Sciatic nerve (tissue), 2 donors: ENCODE measurements around the gene NCL. TPM values are rescaled to one million over a fixed set of nuclear protein-coding genes. Genes with fewer than 3 reads are reported as not detected.
"Not testable (repeated sequence)": the region's sequence is repeated elsewhere in the genome, so short reads cannot be mapped to it uniquely, and the experiment has no call there.

ENCODE experiments used
- ATAC-seq: fragments of 200-7000 bp; cut with Tn5 transposase; one replicate; pipeline ENCODE4 v1.9.1; 2020; ENCODE audit warnings: mild to moderate bottlenecking, moderate library complexity
- DNase-seq: peaks from one replicate; pipeline ENCODE4 v3.0.0-alpha.2; 2020; ENCODE audit warnings: low spot score
- intact Hi-C: fragments of 100-400 bp; cut with DNase I; formaldehyde crosslinking; loops from one replicate; pipeline ENCODE4 v1.14.2; 2022
- total RNA-seq: library from RNA; stranded (reverse); fragmentation: NEBNext Ultra II Directional; extraction: Animal tissue kit (Norgen Biotek cat#: 25700); gene quantifications from one replicate; pipeline ENCODE4 v1.2.1, GENCODE V29; 2021
- donor health status: DM: no; HTN: no; CAD: no.
- donor health status: DM: no; HTN: no; CAD: no.

Gene NCL
- total RNA-seq, 1 donor from 2014 or later: 393 TPM

- DNase-seq (peak; percentile 40), ATAC-seq (no peak)
- intact Hi-C loops: no loop called here
These were observed 11.3 kb downstream of the NCL start for GRCh38 chr2:231452799-231453508.

GRCh38 chr2:231450548-231450989 is 13.7 kb downstream of the NCL start:
- intact Hi-C loops: no loop called here
- DNase-seq (peak; percentile 14), ATAC-seq (no peak)

GRCh38 chr2:231449503-231450054 is 14.7 kb downstream of the NCL start:
- ATAC-seq: no peak
- intact Hi-C loops: no loop called here

GRCh38 chr2:231436957-231437356 is 27.3 kb downstream of the NCL start:
- intact Hi-C loops: no loop called here
- no peak for ATAC-seq
- DNase-seq: peak; percentile 32

More at GRCh38 chr2:231449503-231450054, 14.7 kb downstream of the NCL start:
- DNase-seq: peak; percentile 17

- no peak for ATAC-seq
- intact Hi-C loops: no loop called here
- peak; percentile 13 for DNase-seq
These were observed 30.3 kb downstream of the NCL start for GRCh38 chr2:231433990-231434389.

GRCh38 chr2:231431606-231432005 is 32.7 kb downstream of the NCL start:
- no peak for ATAC-seq
- no peak for DNase-seq
- intact Hi-C loops: no loop called here

- DNase-seq, intact Hi-C loops, ATAC-seq: not testable (repeated sequence)
These were observed 33.8 kb downstream of the NCL start for GRCh38 chr2:231430437-231430836.

GRCh38 chr2:231429901-231430300 is 34.4 kb downstream of the NCL start:
- no peak for ATAC-seq
- DNase-seq: no peak
- intact Hi-C loops: no loop called here

- ATAC-seq (no peak), DNase-seq (no peak)
- intact Hi-C loops: no loop called here
These were observed 35.1 kb downstream of the NCL start for GRCh38 chr2:231429152-231429551.

- ATAC-seq: no peak
- intact Hi-C loops: no loop called here
- no peak for DNase-seq
These were observed 37.2 kb downstream of the NCL start for GRCh38 chr2:231427116-231427515.

GRCh38 chr2:231425811-231426703 is 38.2 kb downstream of the NCL start:
- no peak for ATAC-seq
- intact Hi-C loops: no loop called here
- no peak for DNase-seq

GRCh38 chr2:231425291-231425810 is 38.9 kb downstream of the NCL start:
- DNase-seq (no peak), ATAC-seq (no peak)
- intact Hi-C loops: no loop called here

GRCh38 chr2:231423176-231423575 is 41.1 kb downstream of the NCL start:
- intact Hi-C loops: no loop called here
- ATAC-seq (no peak), DNase-seq (no peak)

- ATAC-seq (no peak), DNase-seq (no peak)
- intact Hi-C loops: no loop called here
These were observed 42.2 kb downstream of the NCL start for GRCh38 chr2:231422056-231422455.

- DNase-seq (no peak), ATAC-seq (no peak)
- intact Hi-C loops: no loop called here
These were observed 43.2 kb downstream of the NCL start for GRCh38 chr2:231421051-231421580.

- DNase-seq (no peak), ATAC-seq (no peak)
- intact Hi-C loops: no loop called here
These were observed 45.3 kb downstream of the NCL start for GRCh38 chr2:231418820-231419640.

- no peak for ATAC-seq
- no peak for DNase-seq
- intact Hi-C loops: no loop called here
These were observed 49.3 kb downstream of the NCL start for GRCh38 chr2:231415029-231415428.

GRCh38 chr2:231413921-231414476 is 50.3 kb downstream of the NCL start:
- DNase-seq (no peak), ATAC-seq (no peak)
- intact Hi-C loops: loop anchor here (5.0 kb wide), 1 partner anchor 182 kb away; no protein-coding TSS in a partner anchor
